ENCODE data around the gene LGALS4.
"Not testable (repeated sequence)": the region's sequence is repeated elsewhere in the genome, so short reads cannot be mapped to it uniquely, and the experiment has no call there.

Gene LGALS4

DNA sequence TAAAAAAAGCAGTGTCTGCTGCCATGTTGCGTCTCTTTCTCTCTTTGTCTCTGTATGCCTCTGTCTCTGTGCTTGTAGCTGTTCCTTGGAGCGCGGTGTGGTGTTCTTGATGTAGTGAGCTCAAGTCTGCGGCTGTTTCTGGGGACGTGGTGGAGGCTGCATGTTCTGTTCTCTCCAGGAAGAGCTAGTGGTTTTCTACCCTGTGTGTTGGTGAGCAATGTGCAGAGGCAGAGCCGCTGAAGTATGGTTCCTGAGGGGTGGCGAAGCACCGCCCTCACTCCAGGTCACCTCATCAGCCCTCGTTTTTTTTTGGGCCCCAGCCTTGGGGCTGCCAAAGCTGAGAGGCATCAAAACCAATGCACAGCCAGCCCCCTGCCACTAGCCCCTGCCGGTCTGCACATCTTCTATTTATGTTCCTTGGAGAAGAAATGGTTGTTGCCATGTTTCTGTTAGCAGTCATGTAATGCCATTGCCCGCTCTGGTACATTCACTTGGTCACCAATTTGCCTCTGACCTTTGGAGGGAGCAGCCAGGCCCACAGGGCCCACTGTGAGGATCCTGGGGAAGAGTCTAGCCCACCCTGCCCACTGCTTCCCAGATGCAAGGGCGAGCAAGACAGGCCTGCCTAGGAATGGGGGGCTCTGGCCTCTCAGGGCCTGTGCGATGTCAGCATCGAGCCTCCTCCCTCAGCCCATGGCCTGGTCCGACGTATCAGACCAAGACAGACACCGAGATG lies 29.9 kb upstream of the LGALS4 start:
- DNase-seq (ENCODE audit: low spot score) = peak; percentile 80

DNA sequence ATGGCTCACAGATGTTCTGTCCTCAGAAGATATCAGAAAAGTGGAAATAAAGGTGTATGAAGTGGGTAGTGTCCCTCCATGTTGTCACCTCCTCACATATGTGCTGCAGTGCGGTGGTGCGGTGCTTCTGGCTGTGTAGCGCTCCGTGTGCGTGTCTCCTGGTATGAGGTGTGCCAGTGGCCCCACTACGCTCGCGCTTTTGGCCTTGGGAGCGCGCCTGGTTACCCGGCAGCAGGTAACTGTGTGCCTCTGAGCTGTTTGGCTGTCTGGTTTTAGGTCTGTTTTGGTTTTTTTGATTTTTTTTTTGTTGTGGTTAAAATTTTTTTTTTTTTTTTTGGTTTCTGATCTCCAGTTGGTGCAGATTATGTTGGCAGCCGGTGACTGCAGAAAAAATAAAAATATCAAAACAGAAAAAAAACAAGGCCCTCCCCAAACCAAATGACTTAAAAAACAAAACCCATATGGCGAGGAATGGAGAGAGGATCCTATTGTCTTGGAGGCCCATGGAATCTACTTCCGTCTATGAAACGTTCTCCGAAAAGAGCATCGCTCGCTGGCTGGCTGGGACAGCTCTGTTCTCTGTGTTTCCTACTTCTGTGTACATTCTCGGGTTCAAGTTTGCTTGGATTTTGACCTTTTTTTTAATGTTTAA lies 29.2 kb upstream of the LGALS4 start:
- peak; percentile 55 for DNase-seq (ENCODE audit: low spot score)

DNA sequence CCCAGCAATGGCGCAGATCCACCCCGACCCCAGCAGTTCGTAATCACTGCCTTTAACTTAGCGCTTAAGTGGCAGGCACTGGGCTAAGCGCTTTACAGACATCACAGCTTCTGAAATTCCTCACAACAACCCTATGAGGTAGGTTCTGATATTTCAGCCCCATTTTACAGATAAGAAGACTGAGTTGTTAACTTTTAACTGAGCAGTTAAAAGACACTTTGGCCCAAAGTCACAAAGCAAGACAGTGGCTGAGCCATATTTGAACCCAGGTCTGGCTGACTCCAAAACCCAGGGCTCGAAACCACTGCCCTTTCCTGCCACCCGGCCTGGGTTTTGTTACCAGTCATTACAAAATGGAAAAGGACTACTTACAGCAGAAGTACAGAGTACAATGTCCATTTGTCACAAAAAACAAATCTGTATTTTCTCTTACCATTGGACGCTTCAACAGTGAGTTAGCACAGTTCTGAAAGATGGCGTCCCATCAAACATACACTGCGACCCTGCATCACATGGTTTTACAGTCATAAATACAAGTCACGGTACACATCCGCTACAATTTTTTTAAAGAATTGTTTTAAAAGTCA lies 28.5 kb upstream of the LGALS4 start:
- no peak for DNase-seq (ENCODE audit: low spot score)

DNA sequence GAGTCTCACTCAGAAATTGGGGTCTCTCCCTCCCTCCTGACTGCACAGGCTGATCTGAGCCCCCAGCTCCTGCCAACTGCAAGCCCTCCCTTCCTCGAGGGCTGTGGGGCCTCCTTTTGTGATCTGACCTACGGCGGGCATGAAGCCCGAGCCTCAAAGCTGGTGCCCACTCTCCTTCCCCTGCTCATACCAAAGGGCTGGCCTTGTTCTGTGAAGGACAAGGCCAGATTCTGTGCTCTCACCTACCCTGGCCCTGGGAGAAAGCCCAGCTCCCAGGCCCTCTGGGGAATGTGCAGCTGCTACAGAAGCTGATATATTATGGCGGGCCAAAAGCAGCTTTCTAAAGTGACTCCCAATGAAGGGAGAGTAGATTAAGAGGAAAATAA lies 27.8 kb upstream of the LGALS4 start:
- no peak for DNase-seq (ENCODE audit: low spot score)

- DNase-seq (ENCODE audit: low spot score) = no peak
Observed at GRCh38 chr19:38839816-38840582, 27.3 kb upstream of the LGALS4 start.

- no peak for DNase-seq (ENCODE audit: low spot score)
Observed at GRCh38 chr19:38838986-38839761, 26.4 kb upstream of the LGALS4 start.

GRCh38 chr19:38838208-38838985 lies 25.7 kb upstream of the LGALS4 start:
- peak; percentile 15 for DNase-seq (ENCODE audit: low spot score)

GRCh38 chr19:38837656-38838121 lies 24.9 kb upstream of the LGALS4 start:
- DNase-seq (ENCODE audit: low spot score) = no peak

DNA sequence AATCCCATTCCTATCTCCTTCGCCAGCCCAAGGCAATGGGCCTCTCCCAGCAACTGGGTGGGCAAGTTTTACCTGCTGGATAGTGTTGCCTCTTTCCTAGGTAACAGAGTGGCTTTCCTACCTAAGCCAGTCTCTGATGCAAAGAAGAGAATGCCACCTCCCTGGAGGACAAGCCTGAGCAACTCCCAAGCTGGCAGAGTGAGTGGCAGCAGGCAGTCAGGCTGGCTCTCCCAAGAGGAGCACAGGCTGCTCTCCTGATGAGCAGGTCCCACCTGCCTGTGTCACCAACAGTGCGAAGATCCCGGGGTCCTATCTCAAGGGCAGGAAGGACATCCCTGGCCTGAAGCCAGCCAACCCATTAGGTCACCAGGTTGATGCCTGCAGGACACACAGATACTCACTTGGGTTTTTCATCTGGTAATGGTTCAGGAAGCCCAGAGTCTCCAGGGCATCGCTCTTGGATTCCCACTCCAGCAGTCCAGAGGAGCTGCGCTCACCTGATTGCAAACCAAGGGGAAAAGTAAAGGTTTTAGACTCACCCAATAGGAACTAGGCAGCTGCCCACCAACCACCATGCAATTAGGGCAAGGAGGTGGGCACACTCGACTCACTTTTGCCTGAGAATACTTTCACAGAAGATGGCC lies 24.4 kb upstream of the LGALS4 start:
- DNase-seq (ENCODE audit: low spot score) = no peak

DNA sequence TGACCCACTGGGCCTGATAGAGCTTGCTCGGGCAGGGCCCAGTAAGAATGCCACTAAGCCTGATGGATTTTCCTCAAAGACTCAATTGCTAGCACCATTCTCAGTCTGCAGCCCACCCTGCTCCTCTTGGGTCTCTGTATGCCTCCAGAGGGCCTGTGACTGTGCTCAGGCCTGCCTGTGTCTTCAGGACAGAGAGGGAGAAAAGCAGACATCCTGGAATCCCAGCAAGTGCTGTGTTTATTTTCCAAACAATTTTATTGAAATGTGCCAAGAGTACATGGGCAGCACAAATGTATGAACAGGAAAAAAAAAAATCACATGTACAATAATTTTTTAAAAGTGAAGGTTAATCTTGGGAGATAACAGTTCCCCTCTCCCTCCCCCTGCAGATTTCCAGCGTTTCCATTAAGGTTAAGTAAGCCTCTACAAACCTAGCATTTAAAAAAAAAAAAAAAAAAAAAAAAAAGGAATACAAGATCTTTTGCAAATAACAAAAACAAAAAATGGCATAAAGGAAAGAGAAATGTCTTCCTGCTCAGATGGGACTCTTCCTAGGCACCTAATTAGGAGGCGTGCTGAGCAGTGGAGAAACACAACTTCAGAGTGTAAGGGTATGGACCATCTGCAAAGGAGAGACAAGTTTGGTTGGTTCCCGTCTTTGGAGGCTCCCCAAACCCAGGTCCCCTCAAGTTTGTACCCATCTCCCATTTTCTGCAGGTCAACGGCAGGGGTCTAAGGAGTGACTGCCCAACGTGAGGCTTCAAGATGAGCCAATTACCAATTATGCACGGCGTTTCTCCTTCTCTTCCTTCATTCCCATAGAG lies 23.6 kb upstream of the LGALS4 start:
- DNase-seq (ENCODE audit: low spot score) = no peak

GRCh38 chr19:38834590-38834989 lies 21.8 kb upstream of the LGALS4 start:
- DNase-seq (ENCODE audit: low spot score) = no peak

- no peak for DNase-seq (ENCODE audit: low spot score)
Observed at GRCh38 chr19:38834104-38834490, 21.4 kb upstream of the LGALS4 start.

- DNase-seq (ENCODE audit: low spot score) = no peak
Observed at GRCh38 chr19:38833092-38833425, 20.3 kb upstream of the LGALS4 start.

DNA sequence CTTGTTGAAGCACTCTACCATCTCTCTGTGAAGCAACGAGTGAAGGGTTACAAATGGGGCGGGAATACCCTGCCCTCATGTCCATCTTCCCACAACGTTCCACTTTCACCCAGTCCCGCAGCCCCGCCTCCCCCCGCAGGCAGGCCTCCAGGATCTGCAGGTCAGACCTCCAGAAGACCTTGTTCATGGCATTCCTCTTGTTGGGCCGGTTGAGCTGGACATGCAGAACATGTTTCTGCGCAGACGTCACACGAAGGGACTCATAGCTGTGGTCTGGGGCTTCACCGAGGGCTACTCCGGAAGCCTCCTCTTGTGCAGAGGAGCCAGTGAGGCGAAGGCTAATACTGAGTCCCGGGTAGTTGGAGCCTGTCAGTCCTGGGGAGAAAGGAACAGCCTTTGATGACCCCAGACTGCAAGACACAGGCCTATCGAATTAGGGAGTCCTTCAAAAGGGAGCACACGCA lies 18.4 kb upstream of the LGALS4 start:
- no peak for DNase-seq (ENCODE audit: low spot score)

GRCh38 chr19:38830039-38830733 lies 17.4 kb upstream of the LGALS4 start:
- no peak for DNase-seq (ENCODE audit: low spot score)

DNA sequence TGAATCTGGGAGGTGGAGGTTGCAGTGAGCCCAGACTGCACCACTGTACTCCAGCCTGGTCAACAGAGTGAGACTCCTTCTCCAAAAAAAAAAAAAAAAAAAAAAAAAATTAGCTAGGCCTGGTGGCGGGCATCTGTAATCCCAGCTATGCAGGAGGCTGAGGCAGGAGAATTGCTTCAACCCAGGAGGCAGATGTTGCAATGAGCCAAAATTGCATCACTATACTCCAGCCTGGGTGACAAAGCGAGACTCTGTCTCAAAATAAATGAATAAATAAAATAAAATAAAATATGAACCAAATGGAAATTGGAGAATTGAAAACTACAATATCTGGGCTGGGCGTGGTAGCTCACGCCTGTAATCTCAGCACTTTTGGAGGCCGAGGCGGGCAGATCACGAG lies 16.5 kb upstream of the LGALS4 start:
- not testable (repeated sequence) for DNase-seq (ENCODE audit: low spot score)

GRCh38 chr19:38826856-38827551 lies 14.3 kb upstream of the LGALS4 start:
- no peak for DNase-seq (ENCODE audit: low spot score)

GRCh38 chr19:38825936-38826335 lies 13.2 kb upstream of the LGALS4 start:
- not testable (repeated sequence) for DNase-seq (ENCODE audit: low spot score)
